ENCODE measurements around the gene MAX.
A peak's percentile ranks its signal among the peaks of the same experiment; 100 is the strongest.

Gene MAX

DNA sequence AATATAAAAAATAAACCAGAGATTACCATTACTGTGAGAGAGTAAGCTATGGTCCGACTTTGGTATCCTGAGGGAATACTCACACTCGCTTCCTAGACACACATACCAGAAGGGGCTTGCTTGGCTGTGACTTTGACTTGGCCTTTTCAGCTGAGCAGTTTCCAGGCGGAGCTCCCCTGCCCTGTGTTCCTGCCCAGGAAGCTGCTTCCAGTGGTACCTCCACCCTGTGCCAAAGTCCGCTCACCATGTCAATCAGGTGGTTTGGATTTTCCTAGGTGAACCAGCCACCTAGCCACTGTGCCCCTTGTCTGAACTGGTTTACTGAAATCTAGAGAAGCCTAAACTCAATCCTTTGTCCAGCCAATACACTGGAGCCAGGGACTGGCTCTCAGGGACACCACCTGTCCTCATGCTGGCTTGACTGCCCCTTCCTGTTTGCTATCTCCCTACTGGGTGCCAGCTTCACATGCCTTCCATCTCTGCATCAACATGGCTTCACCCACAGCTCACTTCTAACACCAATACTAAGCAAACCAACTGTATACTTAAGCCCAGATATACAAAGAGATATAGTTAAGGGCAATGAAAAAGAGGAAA, 28.6 kb downstream of the MAX start:
- DNase-seq (ENCODE audit: low read depth), result no peak

- no peak for DNase-seq (ENCODE audit: low read depth)
These were observed 29.4 kb downstream of the MAX start for GRCh38 chr14:65072937-65073336.

DNA sequence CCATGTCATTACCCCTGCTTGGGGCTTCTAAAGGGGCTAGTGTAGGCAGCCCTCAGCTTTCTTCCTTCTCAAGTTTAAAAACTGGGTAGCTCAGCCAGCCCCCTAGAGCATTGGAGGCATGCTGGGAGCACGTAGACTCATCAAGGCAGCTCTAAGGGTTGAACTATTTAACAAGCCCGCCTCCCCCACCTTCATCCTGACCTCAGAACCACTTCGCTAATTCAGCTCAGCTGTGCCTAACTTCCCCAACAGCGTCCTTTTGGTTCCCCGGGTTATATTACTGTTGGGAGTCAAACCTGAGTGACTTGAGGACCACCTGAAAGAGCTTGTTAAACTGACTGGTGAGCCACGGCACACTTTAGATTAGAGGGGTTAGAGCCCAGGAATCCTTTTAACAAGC, 30.1 kb downstream of the MAX start:
- no peak for DNase-seq (ENCODE audit: low read depth)

DNA sequence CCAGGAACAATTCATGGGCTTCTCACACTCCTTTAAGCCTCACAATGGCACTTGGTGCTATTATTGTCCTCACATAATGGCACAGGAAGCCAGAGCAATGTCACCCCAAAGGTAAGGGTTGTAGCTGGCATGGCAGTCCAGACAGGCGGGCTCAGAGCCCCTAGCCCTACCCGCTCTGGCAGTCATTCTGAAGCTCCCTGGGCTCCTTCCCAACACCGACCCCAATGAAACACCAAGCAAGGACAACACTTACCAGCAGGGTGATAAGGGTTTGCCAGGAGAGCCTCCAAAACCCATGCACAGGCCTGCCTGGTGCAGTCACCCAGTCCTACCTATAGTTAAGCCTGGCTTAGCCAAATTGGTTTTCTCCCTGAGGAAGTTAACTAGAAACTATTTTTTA, 30.8 kb downstream of the MAX start:
- DNase-seq (ENCODE audit: low read depth), result no peak

DNA sequence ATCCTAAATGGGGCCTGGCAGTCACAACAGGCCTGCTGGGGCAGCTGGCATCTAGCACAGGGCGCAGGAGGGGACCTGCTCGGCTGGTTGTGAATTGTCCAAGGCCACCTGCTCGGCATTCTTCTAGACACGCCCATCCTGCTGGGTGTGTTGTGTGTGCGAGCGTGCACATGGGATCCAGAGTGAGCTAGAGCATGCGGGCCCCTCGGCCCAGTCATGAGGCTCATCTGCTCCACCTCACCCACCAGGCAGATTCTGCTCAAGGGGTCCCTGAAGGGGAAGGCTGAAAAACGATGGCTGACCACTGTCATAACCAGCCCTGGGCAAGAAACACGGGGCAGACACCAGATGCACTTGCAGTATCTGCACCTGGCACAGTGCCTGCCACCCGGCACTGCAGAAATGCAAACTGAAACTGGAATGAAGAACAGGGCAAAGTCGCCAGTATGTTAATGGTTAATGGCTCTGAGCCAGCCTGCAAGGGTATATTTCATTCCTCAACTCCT, 31.8 kb downstream of the MAX start:
- DNase-seq (ENCODE audit: low read depth), result peak; percentile 18

DNA sequence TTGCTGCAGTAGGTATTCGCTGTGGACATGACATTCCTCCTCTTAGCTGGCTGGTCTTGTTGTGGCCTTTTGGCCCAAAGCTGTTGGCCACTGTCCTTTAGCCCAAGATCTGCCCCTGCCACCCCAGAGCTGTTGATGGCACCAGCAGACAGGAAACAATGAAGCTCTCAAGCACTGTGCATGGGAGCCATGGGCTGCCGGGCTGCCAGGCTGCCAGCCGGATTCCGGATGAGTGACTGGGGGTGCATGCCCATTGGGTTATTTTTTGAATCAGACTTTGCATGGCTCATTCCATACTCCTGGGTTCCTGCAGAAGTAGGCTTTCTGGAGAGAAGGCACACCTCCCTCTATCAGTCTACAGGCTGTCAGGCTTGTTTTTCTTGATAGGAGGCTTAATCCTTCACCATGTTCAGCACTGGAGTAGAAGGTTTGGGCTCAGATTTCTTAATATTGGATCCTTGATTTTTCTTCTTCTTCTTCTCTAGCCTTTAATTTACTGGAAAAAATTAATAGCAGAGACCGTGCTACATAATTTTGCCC, 32.4 kb downstream of the MAX start:
- DNase-seq (ENCODE audit: low read depth), result no peak

GRCh38 chr14:65065719-65066118, 36.6 kb downstream of the MAX start:
- no peak for DNase-seq (ENCODE audit: low read depth)

GRCh38 chr14:65062096-65063075, 39.9 kb downstream of the MAX start:
- no peak for DNase-seq (ENCODE audit: low read depth)

DNA sequence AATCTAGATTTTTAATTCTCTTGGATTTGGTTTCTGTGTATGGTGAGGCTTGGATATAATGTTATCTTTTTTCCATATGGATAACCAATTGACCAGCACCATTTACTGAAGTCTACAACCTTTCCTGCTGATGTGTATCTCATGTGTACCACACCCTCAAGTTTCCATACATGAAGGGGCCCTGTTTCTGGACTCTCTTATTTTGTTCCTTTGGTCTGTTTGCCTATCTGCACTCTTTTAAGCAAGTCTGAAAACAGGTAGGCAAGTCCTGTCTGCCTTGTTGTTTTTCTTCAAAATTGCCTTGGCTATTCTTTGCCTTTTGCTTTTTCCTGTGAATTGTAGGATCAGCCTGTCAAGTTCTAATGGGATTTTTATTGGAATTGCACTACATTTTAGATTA, 44.6 kb downstream of the MAX start:
- DNase-seq (ENCODE audit: low read depth), result no peak

GRCh38 chr14:65054471-65055085, 47.7 kb downstream of the MAX start:
- DNase-seq (ENCODE audit: low read depth), result no peak

DNA sequence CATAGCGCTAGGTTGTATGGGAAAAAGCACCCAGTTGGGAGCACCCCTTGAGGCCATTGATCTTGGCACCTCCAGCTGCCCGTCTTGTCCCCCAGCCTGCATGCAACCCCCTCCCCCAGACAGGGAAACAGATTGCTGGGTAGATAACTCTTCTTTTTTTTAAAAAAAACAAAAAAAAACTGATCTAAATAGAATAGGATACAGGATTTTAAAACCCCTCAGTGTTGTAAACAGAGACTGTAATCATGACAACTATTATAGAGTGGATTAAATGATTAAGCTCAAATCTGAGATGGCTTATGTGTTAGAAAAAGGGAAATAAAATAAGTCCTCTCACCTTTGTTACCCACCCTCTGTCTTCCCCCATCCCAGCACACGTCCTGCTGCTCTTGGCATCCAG, 48.9 kb downstream of the MAX start:
- DNase-seq (ENCODE audit: low read depth), result no peak

DNA sequence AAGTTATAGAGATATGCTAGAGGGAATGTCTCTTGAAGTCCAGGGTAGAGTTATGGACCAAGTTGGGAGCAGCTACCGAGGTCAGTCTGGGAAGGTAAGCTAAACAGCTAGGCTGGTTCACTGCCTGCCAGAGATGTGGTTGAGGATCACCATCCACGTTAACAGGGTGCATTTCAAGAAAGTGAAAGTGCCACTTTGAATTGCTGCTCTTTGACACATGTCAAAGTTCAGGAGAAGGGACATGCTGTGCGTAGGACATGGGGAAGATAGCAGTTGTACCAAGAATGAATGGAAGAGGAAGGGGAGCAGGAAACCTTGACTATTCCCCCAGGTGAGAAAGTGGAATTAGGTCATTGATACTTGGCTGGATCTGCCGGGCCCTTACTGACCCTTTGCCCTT, 49.5 kb downstream of the MAX start:
- DNase-seq (ENCODE audit: low read depth), result no peak

- DNase-seq (ENCODE audit: low read depth), result no peak
These were observed 56.6 kb downstream of the MAX start for GRCh38 chr14:65045709-65046108.

DNA sequence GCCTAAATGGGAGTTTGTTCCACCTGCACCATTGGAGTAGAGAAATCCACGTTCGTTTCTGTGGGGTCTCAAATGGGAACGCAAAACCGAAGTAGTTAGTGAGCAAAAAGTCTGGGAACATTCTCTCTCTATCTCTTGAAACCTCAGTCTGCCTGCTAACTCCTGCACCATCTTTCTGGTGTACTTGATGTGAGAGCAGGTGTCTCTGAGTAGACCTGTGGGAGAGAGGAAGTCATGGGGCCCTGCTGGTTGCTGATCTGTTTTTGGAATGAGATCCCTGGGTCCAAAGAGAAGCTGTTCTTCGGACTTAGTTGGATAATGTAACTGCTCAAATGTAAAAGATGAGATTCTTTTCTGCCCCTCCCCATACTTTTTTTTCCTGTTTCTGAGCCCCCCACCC, 57.3 kb downstream of the MAX start:
- no peak for DNase-seq (ENCODE audit: low read depth)

- DNase-seq (ENCODE audit: low read depth), result no peak
These were observed 57.7 kb downstream of the MAX start for GRCh38 chr14:65044596-65044959.

DNA sequence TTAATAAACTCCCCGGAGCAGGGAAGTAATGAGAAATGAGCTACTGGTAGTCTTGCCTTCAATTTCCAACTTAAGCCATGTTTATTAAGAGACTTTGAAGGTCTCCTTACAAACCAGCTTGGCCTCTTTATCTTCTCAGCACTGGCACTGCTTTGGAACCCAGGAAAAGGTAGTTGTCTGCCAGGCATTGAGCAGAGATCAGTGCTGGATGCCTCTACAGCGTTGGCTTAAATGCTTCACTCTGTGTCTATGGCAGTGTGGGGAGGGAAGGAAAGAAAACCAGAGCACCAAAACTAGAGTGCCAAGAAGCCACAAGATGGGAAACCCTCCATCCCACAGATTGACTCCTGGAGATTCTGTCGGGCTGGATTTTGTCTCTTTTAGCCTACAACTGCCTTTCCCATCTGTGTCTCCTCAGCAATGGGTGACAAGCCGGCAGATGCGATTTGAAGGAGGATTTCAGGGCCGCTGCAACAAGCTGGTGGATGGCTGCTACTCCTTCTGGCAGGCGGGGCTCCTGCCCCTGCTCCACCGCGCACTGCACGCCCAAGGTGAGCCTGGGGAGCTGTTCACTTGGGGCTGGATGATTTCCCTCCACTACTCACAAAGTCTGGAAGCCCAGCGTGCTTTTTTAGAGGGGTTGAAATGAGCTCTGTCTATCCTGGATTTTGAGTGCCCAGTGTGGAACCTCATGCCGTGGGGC, 58.3 kb downstream of the MAX start:
- DNase-seq (ENCODE audit: low read depth), result no peak

GRCh38 chr14:65042731-65043372, 59.5 kb downstream of the MAX start:
- DNase-seq (ENCODE audit: low read depth), result no peak

DNA sequence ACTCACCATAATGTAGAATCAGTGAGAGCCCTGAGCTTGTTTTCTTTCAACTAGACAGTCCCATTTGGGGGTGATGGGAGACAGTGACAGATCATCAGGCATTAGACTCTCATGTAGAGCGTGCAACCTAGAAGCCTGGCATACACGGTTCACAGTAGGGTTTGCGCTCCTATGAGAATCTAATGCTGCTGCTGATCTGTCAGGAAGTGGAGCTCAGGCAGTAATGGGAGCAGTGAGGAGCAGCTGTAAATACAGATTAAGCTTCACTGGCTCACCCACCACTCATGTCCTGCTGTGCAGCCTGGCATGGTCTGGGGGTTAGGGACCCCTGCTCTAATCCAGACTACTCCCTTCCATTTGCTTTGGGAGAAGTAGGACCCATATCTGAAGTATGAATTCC, 60.0 kb downstream of the MAX start:
- DNase-seq (ENCODE audit: low read depth), result no peak

DNA sequence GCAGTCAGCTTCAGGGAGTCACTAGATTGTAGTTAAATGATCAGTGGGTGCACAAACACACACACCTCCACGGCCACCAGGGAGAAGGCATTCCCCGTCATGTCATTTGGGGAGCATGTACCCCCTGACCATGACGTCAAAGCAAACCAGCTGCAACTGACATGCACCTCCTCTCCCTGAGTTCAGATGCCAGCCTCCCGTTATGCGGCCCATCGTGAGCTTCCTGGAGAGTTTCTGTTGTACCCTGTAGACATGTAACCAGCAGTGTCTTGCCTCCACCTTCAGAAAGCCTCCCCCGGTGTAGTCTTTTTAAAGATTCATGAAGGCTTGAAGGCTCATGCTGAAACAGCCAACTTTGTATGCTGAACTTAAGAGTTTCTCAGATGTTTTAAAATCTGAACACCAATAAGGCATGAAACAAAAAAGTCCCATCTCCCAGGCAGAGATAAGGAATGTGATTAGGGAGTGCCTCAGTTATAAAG, 60.8 kb downstream of the MAX start:
- no peak for DNase-seq (ENCODE audit: low read depth)

GRCh38 chr14:65040666-65041433, 61.5 kb downstream of the MAX start:
- DNase-seq (ENCODE audit: low read depth), result no peak

GRCh38 chr14:65038966-65039365, 63.4 kb downstream of the MAX start:
- no peak for DNase-seq (ENCODE audit: low read depth)
